HG02610 (cell line): Measurements from ENCODE around the gene SIL1.
A peak's percentile ranks its signal among the peaks of the same experiment; 100 is the strongest.

Source experiments
- ATAC-seq: cut with Tn5 transposase; IDR thresholded peaks from one replicate; pipeline ENCODE4 v1.9.1; 2021; ENCODE audit warnings: mild to moderate bottlenecking, moderate library complexity; ENCODE audit not compliant: unreplicated experiment

The SIL1 gene

DNA sequence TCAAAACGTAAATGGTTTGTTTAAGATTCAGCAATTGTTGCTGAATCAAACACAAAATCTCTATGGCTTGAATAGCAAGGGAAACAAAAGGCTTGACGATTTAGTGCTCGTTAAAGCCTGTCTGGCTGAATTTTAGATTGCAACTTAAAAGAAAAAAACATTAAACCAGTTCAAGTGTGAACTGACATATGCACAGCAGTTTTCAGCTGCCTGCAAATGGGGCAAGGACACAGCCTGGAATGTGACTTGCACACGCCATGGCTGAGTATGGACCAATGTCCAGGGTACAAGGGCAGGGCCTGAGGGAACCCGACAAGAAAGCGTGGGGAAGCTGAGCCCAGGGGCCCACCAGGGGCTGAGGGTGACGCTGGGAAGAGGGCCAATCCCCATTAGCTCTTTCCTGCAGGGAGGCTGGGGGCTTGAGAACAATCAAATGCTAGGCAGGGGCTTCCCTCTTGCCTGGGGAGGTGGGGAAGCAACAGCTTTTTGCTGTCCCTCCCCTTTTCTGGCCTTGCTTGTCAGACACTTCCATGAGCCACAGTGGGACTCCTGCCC lies 233.4 kb downstream of the SIL1 start:
- no peak for ATAC-seq

DNA sequence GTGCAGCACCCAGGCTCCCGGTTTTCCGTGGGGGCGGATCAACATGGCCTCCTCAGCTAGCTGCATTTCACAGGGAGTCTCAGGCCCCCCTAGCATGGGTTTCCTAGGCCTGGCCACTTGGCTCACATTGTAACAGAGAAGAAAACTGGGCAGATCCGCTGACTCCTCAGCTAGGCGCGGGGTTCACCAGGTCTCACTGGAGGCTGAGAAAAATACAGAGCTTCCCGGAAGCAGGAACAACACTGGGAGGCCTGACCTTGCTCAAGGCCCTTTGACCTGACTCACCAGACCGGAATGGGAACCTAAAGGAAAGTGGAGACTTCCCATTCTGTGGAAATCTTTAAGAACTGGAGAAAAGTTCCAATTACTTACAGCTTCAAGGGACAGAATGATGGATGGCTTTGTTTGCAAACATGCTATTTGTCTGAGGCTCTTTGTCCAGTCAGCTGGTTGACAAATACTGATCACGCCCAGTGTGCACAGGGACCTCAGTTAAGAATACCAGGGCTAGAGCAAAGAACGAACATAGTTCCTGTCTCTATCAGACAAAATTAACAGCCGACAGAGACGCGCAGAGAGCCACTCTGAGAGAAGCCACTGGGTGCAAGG lies 234.3 kb downstream of the SIL1 start:
- no peak for ATAC-seq

DNA sequence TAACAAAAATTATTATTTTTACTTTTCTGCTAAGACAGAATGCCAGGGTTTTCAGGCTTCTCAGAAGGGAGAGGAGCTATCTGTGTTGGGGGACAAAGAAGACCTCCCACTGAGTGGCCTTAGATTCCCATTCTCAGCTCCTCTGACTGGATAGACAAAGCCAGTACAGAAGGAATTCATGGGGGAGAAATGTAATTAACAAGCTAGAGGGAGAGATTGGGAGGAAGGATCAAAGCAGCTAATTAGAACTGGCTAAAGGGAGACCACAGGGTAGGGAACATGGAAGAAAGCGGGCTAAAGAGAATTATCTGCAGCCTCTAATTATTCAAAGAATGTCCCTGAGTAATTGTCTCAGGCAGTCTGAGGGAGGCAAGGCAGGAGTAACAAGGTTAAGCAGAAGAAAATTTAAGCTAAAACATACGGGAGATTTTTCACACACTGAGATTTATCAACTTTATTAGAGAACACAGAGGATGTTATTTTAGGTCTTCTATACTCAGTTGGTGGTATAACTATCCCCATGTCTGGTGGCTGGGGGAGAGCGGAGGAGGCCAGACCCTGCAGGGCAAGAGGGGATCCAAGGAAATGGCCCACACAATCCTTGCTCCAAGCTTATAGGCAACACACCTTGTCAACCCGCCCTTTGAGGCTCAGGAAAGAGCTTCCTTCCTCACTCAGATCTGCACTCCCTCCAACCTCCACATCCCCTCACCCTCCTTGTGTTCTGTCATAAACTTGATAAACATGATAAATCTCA lies 235.4 kb downstream of the SIL1 start:
- ATAC-seq = no peak

DNA sequence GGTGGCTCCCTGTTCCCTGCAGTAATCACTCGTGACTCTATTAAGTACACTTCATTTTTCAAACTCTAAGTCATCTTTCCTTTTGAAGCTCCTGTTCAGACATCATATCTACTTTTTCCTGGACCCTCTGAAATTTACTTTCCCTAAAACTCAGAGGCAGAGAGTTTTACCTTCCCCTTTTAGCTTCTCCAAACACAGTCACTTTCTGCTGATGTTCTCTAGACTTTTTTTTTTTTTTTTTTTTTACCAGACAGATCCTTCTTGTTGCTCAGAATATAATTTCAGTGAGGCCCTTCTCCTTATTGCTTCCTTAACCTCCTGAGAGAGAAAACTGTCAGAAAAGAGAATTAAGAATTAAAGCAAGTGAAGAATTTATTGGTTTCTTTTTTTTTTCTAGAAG lies 236.4 kb downstream of the SIL1 start:
- ATAC-seq = no peak

DNA sequence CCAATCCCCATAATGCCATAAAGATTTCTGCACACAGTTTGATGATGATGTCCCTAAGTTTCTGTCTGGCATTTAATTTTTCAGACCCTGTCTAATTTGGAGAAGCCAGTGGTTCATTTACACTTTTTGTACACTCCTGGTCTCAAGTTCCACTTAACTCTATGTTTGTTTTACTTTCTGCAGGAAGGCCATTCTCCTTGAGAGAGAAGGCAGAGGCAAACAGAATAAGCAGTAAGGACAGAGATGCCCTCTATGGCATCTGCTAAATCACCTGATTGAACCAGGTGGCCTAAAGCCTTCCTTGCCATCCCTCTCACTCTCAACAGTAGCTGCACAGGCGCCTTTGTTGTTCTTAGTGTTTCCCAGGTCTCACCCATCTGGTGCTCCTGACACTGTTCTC lies 236.9 kb downstream of the SIL1 start:
- no peak for ATAC-seq

DNA sequence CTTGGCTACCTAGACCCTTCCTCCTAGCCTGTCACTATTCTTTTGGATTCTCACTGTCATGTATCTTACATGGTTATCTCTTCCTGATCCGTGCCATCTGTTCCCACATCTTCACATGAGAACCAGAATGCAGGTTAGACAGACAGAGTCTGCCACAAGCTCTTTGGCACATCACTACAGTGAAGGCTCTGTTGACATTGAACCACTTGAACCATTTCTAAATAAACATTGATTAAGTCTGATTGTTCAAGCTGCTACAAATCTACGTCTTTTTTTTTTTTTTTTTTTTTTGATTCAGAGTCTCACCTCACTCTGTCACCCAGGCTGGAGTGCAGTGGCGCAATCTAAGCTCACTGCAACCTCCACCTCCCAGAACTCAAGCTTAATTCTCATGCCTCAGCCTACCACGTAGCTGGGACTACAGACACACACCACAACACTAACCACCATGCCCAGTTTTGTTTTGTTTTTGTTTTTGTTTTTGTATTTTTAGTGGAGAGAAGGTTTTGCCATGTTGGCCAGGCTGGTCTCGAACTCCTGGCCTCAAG lies 237.9 kb downstream of the SIL1 start:
- ATAC-seq = no peak

DNA sequence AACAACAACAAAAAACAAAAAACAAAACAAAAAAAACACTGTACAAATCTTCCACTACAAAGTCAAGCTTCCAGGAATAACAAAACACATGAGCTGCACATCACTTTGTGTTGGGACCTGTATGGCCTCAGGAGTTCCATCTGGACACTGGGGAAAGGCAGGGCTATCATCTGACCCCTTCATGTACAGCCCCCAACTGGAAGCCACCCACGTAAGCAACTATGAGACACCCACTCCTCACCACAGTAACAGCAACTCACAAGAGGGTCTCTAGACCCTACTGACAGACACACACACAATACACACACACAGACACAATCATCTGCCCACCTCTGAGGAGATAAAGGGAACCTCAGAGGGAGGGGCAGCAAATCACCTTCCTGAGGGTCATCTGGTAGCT lies 241.4 kb downstream of the SIL1 start:
- ATAC-seq = no peak

DNA sequence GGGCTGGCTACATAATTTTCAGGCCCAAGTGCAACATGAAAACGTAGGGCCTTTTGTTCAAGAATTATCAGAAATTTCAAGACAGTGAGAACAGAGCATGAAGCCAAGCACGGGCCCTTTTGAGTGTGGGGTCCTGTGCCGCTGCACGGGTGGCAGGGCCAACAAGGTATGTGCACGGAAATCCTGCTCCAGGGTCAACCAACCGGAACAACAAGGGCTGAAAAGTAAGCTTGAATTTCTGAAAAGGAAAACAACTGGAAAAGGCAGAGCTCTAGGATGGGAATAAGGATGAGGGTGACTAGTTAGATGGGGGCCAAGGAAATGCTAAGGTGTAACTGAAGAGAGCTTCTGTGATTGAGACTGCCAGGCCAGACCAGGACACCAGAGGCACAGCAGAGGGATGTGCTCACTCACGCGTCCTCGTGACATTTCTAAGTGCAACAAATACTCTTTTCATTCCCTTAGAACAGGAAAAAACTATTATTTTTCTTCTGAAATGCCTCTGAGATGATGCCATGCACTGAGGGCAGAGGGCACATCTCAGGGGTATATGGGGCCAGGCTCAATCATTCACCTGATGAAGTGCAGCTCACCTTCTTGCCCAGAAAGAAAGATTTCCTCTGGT lies 242.4 kb downstream of the SIL1 start:
- ATAC-seq = no peak

DNA sequence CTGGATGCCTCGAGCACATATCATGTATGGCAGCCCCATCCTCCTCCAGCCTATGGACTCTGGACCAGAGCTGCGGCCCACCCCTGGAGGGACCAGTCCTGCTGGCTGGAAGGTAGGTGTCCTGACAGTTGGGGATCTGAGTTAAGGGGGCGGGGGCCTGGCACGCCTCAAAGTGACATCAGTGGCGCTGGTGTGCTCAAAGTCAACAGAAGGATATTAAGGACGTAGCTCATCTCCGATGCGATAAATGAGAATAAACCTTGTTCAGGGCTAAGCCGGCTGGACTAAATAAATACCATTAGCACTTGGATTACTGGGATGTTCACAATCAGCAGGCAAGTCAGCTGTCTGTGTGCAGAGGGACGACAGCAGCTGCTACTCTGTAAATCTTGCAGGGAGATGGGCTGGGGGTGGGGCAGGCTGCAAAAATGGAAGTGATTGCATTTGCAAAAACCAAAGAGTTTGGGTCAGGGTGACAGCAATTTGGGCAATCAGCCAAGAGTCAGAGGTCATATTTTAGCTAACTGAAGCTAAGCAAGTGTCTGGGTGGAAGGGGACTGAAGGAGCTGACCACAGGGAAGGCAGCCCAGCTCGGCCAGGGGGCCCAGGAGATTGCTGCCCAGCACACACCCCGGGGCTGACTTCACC lies 243.0 kb downstream of the SIL1 start:
- ATAC-seq = no peak

DNA sequence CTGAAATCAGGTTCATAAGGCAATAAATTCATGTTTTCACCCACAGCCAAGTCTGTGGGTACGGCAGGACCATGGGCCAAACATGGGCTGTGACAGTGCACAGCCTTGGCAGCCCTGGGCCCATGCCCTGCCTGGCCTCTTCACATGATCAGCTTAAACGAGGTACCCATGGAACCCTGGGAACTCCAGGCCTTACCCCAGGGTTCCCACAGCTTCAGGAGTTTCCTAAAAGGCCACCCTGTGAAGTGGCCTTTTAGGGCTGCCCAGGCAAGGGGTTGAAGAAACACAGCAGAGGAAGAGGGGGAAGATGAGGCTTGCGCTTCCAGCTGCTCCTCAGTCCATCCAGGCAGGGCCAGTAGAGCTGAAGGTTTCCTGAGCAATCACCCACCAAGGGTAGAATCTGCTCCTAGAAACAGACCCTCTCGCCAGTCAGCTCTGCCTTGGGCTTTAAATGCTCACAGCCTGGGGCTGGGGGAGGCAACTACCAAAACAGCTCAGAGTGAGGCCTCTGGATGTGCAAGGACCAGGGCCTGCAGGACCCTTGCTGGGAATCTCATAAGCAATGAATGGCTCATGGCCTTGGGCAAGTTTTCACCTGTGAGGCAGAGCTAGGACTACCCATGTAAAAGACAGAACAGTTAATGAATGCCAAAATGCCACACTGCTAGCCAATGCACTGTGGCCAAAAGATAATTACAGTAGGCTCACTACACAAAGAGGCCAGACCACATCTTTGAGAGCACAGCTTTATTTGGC lies 243.7 kb downstream of the SIL1 start:
- no peak for ATAC-seq

DNA sequence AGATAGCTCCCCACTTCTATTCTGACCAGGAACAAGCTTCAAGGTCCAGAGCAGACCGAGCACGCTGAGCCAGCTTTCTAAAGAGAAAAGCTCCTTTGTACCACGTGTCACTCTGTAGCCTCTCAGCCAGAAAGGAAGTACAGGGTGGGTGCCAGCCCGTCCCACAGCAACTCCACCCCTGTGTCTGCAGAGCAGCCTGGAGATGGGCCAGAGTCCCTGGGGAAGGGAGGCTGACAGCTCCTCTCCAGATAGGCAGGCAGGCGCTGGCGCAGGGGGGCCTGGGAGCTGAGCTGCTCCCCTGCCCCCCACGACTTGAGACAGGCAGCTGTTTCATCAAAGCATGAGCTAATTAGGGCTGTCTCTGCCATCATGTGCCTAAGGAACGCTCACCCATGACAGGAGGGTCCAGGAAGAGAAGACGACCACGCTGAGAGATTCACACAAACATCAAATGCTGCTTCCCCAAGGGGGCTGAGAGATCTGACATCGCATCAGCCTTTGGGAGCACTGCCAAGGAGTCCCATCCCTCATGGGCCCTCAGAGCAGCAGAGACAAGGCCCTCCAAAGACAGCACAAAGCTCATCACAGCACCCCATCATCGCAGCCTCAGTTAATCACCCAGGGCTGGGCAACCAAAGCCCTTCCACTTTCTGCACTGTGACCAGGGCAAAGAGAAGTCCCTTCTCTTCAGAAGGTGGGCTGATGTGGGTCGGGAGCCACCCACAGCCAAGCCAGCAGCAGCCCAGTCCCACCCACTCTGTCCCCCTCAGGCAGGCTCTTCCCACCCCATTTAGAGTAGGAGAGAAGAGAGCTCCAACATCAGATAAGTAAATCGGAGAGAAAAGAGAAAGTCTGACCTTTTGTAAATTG lies 244.5 kb downstream of the SIL1 start:
- peak; percentile 60 for ATAC-seq

DNA sequence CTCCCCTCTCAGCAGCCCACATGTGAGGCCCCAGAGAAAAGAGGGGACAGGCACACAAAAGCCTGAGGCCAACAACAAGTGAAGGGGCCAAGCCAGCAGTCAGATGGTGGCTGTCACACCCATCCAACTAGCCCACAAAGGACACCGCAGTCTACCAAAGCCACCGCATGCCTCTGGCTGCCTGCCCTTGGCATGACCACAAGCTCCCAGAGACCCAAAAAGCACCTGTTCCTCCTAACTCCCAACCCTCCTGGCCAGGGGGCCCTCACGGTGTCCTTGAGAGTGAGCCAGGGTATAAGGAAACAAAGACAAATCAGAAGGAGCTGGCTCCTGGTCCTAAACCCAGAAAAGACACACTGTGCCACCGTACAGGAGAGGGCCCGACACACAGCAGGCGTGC lies 245.2 kb downstream of the SIL1 start:
- no peak for ATAC-seq

DNA sequence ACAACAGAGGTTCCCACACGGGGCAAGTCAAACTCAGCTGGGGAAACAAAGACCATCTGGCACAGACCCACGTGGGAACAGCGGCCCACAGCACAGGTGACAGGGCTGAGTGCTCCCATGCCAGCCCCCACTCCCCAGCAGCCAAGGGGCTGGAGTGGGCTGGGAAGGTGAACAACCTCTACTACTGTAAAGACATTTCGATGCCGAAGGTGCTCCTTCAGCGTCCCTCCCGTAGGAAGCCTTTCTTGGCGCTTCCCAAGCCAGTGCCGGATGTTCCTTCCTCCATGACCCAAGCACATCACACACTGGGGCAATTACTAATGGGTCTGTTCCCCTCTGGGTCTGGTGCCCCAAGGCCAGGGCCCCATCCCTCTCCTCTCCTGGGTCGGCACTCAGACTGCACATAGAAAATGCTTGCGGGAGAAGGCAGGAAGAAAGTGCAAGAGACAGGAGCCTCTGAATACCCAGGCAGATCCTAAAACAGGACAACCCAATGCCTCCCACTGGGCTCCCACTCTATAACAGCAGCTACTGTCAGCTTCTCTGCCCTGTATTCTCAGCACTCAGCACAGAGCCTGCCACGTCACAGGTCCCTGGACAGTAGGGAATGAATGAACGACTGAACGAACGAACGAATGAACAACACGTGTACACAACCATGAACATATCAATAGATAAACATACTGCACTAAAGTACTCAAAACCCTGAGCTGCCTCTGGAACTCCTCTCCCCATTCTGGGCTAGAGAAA lies 246.0 kb downstream of the SIL1 start:
- no peak for ATAC-seq

DNA sequence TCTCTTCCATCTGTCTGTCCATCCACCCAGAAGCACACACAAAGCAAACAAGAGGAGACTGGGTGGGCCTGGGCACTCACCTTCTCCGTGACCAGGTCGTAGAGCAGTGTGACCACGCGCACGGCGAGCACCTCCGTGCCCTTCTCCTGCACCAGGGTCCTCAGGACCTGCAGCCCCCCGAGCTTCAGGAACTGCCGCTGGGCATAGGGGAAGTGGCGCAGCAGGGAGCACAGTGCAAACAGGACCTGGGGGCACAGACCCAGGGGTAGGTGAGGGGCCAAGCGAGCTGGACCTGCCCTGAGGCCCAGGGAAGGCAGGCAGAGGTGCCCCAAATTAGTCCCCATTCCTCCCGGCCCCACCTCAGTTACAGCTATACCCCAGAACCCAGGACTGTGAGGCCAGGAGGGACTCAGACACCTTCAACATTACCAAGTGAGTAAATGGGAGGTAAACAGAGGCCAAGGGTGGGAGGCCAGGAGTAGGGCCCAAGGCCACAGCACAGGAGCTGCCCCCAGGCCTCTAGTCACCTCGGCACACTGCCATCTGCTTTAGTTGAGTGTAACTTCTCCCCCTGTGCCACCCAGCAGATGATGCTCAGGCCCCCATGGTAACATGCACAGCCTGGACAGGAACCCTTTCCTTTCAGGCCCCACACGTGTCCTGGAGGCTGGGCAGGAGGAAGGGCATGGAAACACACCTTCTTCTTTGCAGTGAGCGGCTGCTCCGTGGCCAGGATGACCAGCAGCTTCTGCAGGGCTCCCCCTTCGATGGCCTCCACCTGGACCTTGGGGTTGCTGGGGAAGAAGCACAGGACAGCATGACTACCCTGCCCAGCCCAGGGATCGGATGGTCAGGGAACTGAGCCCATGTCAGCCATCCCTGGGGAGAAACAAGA lies 246.8 kb downstream of the SIL1 start:
- ATAC-seq = no peak

DNA sequence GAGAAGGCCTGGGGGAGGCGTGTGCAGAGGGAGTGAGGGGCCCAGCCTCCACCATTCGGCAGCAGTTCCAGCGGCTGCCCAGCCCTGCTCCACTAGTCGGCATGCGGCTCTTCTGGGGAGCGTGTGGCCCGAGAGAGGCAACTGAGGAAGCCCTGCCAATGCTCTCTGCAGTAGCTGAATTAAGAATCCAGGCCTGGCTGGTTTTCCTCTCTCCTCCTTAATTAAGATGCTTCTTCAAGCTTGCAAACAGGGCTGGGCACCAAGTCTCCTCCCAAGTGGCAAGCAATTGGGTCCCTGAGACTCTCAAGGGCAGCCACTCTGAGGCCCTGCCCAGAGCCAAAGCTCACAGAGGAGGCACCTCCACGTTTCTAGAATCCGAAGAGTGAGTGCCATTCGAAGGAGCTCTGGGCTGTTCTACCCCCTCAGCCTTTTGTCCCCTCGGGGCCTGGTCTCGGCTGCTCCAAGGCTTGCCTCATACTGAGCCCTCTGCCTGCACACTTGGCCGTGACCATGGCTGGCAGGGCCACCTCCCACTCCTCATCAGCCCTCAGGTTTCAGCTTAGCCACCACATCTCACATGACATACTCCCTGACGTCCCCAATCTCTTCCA lies 247.6 kb downstream of the SIL1 start:
- ATAC-seq = no peak

DNA sequence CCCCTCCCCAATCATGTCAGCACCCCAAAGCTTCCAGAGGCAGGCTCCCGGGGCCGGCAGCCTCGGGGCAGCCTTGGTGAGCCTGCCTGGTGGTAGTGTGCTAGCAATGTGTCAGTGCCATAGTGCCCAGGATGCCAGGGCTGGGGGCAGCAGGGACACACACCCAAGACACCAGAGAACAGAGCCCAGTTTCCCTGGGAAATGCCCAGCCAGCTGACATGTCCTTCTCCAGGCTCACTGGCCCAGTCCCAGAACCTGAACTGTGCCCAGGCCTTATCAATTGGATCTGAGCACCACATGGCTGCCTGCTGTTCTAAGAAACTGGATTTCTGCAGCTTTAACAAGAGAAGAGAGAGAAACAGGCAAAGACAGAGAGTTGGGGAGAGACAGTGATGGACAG lies 248.2 kb downstream of the SIL1 start:
- ATAC-seq = no peak

DNA sequence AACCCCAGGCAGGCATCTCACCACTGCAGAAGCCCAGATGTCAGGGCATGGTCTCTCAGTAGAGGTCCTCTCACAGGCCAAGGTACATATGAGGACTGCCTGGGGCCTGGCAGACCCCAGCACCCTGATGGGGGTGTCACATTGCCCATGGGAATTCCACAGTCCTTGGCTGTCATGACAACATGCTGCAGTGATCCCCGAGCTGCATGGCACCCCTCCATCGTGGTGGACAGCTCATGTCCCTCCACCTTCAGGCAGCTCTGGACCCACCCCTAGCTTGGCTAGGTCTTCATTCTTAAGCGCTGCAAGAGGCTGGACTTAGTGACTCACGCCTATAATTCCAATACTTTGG lies 249.0 kb downstream of the SIL1 start:
- no peak for ATAC-seq
